Smooth muscle cell of the brain vasculature (primary cell): ENCODE data around the gene CEND1.

ENCODE experiments used
- DNase-seq: peaks from one replicate; pipeline ENCODE4 v3.0.0-alpha.2; 2012; ENCODE audit warnings: low read depth, low spot score

Gene CEND1

DNA sequence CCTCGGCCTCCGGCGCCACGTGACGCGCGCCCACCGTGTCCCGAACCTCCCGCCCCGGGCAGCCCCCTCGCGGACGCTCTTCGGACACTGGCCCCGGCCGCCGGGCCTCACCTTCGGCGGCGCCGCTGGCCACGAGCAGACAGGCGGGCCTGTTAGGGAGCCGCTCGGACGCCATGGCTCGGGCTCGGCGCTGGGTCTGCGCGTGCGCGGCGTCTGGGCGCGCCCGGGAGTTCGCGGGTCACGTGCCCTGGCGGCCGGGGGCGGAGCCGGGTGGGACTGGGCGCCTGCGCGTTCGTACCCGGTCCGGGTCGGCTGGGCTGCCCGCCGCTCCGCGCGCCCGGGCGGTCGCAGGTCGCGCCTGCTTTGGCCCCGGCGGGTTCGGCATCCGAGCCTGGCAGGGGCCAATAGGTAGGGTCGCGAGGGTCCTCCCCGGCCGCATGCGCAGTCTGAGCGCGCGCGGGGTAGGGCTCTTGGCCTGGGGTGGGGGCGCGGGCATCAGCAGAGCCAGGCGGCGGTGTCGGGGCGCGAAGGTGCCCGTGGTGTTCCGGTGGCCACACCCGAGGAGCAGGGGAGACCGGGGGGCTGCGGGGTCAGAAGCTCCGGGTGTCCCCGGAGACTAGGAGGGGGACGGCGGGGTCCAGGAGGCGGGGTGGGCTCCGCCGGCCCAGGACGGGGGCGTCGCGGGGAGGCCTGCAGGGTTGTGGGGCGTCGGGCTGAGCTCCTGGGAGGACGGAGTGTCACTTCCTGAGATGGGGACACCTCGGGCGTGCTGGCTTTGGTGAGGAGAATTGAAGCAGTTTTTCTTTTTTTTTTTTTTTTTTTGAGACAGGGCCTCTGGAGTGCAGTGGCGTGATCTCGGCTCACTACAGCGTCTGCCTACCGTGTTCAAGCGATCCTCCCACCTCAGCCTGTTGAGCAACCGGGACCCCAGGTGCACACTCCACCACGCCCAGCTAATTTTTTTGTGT lies 12.3 kb downstream of the CEND1 start, which contains the start of gene GATD1:
Gene GATD1 (minus strand): TSS at position 200 of the 968 bp plus-strand sequence. CDS start 25 bp downstream, at position 175.
- DNase-seq = no peak

DNA sequence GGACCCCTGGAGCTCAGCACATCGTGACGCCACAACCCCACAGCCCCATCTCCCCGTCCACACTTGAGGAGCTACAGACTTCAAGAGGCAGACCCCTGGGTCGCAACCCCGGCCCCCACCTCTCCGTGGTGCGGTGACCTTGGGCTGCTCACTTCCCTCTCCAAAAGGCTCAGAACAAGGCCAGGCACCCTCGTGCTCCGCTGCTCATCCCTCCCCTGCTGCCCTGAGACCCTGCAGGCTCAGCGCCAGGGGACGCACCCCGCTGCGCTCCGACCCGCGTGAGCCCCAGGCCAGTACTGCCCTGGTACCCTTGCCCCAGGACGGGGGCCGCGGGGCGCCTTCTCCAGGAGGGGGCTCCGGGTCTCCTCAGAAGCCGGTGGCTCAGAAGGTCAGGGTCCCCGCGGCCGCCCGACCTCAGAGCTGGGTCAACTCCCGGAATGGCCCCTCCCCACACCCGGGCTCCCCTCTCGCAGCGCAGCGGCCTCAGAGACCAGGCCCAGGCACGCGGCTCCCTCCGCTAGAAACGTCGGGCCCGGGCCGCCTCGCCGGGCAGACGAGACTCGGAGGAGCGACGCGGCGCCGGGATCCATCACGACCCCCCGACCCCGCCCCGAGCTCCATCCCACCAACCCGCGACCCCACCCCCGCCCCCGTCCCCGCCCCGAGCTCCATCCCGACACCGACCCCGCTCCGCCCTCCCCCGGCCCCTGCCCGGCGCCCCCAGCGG lies 13.2 kb downstream of the CEND1 start:
- DNase-seq = no peak

DNA sequence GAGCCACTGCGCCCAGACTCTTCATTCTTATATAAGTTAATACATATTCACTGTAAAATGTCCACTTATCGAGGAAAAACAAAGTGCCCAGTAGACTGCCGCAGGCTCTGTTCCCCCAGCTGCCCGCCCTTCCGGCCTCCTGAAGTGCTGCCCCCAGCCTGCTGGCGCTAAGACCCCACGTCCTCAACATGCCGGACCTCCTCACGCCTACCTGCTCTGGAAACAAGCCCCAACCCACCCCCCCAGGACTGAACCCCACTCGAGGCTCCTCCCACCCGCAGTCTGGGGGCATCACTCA lies 13.7 kb downstream of the CEND1 start:
- DNase-seq = no peak

DNA sequence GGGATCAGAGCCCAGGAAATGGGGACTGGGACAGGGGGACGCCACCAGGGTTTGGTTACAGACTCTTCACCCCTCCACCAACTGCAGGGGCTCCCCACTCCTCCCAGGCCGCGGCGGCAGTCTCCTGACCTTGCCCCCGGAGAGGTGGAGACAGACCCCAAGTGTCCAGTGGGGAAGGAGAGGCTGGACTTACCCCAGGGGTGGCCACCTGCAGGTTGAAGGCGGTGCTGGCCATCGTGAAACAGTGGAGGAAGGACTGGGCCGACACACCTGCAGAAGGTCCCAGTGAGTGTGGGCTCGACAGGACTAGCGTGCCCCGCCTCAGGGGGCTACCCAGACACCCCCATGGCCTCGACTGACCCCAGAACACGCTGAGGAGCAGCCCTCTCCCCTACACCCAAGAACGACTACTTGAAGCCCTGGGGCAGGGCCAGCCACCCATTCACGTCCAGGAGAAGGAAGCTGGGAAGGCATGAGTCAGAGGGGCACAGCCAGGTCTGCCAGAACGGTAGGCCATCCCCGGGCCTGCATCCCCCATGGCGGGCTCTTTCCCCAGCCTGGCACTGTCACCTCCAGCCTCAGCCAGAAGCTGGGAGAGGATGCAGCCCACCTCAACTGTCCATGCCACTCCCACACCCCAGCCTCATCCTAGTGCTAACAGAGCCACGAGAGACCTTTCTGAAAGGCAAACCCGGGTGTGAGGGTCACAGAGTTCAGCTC lies 14.9 kb downstream of the CEND1 start:
- no peak for DNase-seq

DNA sequence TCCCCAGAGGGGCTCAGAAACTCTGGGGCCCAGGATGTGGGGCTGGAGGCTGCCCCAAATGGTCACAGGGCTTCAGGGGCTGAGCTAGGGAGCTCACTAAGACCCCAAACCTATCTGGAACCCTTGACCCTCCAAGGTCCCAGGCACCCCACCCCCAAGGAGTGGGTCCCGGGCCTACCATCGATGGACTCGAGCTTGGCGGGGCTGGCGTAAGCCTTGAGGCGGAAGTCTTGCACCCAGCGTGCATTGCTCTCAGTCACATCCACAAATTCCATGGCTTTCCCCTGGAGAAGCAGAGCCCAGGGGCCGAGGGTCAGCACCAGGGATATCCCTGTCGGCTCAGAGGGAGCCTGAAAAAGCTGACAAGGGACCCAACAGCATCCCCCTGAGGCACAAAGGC lies 16.1 kb downstream of the CEND1 start:
- DNase-seq = no peak

DNA sequence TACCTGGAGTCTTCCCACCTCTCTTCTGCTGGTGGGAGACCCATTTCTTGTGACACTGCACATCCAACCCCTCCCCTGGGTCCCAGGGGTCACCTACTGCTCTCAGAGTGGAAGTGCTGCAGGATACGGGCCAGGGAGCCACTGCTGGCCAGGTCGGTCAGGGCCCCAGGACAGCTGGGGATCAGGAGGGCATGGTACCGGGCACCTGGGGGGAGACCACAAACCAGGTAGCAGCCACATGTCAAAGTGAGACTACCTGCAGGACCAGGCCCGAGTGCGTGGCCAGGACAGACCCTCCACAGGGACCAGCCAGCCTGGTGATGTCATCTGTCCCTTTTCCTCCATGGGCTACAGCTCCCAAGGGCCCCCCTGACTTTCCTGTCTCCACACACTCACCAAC lies 16.5 kb downstream of the CEND1 start:
- DNase-seq = no peak

DNA sequence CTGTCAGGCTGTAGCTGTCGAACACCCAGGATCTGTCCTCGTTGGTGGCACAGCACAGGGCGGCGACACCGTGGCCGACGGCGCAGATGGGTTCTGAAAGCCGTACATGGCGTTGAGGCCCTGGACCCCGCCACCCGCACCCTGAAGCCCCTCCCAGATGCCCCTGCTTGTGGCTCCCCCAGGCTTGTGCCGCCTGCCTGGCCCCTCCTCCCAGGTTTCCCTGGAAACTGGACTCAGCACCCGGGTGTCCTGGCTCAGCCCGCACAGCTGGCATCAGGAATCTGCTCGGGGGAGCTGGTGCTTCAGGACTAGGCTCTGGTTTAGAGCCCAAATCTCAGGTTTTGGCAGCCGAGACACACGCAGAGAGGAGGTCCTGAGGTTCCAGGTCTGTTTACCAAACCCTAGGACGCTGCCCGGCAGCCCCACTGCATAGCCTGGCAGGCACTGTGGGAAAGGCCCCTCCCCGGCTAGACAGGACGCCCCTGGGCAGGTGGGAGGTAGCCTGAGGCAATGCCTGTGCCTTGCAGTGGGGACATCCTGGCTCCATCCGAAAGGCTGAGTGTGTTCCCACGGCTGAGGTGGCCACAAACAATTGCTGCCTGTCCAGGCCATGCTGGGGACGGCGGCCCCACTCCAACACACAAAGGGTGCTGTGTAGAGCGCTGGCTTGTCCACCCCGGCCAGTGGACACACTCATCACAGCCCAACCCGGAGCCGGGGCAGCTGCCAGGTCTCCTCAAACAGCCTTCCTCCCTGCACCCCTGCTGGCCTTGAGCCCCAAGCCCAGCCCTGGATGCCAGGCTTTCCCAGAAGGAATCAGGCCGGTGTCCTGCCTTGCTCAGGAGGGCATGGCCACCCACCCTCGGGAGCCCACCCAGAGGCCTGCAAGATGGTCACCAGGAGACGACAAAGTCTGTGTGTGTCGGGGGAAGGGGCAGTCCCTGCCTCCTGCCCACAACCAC lies 17.2 kb downstream of the CEND1 start:
- no peak for DNase-seq

DNA sequence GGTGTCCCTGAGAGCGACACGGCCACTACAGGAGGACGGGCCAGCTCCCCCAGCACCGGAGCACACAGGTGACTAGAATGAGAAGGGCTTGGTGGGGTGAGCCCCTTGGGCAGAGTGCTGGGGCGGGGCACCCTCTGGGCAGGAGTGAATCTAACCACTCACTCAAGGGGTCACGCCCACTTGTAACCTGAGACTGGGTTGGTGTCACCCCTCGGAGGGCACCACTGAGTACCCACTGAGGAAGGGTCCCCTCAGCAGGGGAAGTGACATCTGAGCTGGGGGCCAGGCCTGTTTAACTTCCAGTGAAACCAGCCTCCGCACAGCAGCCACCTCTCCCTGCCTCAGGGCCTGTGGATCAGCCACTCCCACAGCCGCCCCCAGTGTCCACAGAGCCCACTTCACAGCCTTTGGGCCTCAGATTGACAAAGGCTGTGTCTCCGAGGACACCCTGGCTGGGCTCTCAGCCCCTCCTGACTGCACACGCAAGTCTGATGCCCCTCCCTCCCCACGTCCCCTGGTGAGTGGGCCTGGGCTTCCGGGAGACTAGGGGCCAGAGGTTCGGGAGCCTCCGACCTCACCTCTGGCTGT lies 18.2 kb downstream of the CEND1 start:
- no peak for DNase-seq

DNA sequence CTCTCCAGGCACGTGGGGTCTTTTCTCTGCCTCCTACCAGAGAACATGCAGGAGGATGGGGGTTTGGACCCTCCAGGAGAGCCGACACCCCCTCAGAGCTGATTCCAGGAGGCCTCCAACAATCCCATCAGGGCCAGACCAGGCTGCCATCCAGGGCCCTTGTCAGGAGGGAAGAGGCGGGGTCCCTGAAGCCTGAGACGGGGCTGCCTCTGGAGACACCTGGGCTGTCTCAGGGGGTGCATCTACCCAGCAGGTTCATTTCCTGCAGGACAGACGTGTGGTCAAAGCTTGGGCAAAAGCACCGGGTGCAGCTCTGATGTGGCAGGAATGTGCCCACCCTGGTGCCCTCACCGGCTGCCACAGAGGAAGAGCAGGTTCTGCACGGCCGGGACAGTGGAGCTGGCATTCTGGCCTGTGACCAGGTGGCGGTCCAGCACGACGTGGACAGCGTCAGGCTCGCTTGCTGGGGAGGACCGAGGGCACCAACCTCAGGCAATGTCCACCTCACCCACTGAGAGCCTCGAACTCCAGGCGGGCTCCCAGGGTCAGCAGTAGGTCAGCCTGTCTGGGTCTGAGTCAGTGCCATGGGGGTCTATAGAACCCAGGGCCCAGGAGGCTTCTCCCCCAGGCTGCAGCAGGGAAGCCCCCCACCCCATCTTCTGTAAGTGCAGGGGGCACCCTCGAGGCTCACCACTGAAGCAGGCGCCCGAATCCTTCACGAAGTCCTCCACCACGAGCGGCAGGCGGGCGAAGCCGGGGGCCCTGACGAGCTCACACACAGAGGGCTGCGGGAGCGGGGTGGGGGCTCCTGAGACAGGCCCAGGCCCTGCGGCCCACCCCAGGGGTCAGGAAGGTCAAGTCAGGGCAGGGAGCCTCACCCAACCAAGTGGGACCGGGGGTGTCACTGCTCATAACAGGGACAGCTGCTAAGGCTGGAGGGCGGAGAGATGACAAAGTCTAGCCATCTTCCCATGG lies 19.0 kb downstream of the CEND1 start:
- no peak for DNase-seq

DNA sequence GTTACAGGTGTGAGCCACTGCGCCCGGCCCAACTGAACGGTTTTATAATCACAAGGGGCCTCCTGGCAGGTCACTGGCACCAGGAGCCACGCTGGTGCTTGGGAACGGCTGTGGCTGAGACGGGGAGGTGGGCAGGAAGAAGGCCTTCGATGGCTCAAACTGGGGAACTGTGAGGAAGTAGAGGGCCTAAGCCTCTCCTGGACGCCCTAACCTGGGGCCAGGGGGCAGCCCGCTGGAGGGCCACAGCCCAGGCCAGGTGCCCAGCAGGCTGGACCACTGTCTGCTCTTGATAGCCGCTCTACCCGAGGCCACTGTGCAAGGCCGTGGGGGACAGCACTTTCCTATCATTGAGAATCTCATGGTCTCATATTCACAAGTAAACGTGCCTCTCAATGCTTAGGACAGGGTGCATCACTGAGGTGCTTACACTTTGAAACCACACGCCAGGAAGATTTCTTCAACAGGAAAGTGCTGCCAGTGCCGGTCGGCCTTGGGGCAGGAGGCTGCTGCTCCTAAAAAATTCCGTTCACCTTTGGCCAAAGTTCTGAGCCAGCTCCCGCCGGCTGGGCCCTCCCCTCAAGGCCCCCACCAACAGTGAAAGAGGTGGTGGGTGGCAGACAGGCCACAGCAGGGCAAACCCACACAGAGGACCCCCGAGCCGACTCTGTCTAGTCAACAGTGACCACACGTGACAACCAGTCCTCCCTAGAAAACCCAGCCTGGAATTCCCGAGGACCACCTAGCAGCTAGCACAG lies 19.8 kb downstream of the CEND1 start:
- no peak for DNase-seq

DNA sequence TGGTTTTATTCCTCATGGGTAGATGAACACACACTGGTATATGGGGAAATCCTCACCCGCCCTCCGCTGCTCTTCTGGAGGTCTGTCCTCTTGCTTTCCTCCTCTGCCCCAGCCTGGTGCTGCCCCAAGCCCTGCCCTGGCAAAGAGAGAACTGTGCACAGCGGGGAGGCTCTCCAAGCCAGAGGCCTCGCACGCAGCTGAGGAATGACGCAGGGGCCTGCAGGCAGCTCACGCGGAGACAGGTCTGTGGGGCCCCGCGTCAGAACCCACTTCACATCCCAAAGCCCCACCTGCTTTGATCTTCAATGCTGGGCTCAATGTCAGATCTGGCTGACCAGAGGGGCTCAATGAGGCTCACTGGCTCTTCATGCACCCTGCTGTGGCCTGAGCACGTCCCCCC lies 22.7 kb downstream of the CEND1 start:
- DNase-seq = no peak

DNA sequence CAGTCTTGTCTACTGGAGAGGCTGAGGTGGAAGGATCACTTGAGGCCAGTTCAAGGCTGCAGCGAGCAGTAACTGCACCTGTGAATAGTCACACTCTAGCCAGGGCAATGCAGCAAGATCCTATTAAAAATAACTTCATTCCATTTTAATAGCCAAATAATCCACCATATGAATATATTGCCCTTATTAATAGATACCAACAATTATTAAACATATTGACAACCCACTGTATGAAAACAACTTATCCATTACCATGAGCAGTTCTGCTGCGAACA lies 23.0 kb downstream of the CEND1 start:
- DNase-seq = no peak

DNA sequence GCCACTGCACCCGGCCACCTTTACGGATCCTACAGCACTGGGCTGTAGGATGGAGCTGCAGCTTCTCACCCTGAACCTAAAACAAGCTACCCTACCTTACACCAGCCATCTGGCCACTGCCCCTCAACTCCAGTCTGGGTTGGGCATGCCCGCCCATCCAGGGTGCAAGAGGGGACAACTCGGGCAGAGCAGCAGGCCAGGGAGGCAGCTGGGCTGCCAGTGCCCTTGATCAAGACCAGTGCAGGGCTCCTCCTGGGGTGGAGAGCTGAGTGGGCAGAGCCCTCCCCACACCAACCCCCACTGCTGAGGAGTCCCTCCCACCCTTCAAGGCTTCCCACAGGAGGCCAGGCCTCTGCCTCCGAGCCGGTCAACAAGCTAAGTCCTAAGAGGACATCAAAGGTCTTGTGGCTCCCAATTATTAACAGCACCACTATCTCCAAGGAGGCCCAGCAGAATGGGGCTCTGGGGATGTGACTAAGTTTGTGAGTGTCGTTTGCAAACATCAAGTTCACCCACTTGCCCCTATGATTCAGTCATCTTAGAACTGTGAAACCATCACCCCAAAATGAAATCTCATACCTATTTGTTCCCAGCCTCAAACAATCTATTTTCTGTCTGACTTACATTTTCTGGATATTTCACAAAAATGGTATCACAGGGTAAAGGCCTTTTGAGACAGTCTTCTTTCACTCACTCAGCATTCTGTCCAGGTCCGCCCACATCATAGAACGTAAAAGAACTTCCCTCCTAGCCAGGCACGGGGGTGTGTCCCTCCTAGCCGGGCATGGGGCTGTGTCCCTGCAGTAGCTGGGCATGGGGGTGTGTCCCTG lies 23.6 kb downstream of the CEND1 start:
- no peak for DNase-seq

DNA sequence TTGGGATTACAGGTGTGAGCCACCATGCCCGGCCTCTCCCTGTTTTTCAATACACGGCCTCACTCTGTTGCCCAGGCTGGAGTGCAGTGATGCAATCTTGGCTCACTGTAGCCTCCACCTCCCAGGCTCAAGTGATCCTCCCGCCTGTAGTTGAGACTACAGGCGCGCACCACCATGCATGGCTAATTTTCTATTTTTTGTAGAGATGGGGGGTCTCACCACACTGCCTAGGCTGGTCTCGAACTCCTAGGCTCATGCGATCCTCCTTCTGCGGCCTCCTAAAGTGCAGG lies 24.1 kb downstream of the CEND1 start:
- DNase-seq = no peak

DNA sequence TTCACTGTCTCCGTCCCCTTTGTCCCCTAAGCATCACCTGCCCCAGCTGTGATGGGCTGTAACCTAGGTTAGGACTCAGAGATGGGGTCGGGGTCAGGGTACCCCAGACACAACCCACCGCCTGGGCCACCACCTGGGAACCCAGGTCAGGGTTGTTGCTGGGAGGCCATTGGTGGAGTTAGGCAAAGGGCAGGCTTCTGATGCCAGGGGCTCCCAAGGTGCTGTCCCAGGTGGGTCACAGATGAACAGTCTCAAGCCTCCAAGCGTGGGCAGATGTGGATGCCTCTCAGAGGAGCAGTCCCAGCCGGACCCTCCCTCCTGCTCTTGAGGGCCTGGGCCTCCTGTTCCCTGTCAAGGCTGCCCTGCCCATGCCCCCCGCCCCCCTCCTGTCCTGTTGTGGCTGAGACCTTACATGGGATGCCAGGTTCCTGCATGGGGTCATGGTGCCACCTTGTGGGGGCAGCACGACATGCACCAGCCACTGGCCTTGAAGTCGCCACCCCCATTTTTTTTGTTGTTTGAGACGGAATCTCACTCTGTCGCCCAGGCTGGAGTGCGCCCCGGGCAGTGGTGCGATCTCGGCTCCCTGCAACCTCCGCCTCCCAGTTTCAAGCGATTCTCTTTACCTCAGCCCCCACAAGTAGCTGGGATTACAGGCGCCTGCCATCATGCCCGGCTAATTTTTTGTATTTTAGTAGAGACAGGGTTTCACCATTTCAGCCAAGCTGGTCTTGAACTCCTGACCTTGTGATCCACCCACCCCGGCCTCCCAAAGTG lies 24.7 kb downstream of the CEND1 start:
- DNase-seq = no peak

DNA sequence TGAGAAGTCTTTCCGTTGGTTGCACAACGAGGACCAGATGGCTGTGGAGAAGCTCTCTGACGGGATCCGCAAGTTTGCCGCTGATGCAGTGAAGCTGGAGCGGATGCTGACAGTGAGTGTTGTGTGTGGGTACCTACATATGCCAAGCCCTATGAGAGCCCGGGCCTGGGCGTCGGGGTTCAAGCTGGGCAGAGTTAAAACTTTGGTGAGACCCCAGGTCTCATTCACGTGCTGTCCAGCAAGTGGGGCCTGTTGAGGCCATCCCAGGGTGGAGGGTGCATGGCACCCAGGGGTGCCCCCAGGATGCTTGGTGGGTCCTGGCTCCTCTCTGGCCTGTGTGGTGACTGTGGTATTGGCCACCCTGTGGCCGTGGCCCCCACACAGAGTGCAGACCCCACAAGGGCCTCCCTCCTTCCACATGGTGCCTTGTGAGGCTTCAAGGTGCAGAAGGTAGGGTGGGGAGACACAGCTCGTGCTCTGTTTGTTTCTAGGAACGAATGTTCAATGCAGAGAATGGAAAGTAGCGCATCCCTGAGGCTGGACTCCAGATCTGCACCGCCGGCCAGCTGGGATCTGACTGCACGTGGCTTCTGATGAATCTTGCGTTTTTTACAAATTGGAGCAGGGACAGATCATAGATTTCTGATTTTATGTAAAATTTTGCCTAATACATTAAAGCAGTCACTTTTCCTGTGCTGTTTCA lies 25.4 kb downstream of the CEND1 start:
- DNase-seq = no peak
